Heart left ventricle (tissue), 16 donors: ENCODE measurements around the gene BRWD1. TPM values are rescaled to one million over a fixed set of nuclear protein-coding genes. Genes with fewer than 3 reads are reported as not detected.
A peak's percentile ranks its signal among the peaks of the same experiment; 100 is the strongest.

ENCODE experiments used
- ATAC-seq, 4 donors: fragments of 200-7000 bp; cut with Tn5 transposase; one replicate each; pipeline ENCODE4 v1.9.1; 2020 to 2022; ENCODE audit warnings: moderate library complexity in 4 of 4, mild to moderate bottlenecking in 3 of 4, moderate number of reproducible peaks in 1 of 4
- DNase-seq, 5 donors: peaks; one replicate each; pipeline ENCODE4 v3.0.0-alpha.2; 2020
- H3K27ac ChIP-seq, 12 donors: fragments of 200-600 bp; sonication (generic) in 4 of 12; one replicate each; pipeline versions ENCODE4 v1.5.0 to v1.8.0; 2016 to 2022; ENCODE audit warnings: mild to moderate bottlenecking in 2 of 12
- H3K27me3 ChIP-seq, 9 donors: fragments of 200-600 bp; sonication (generic) in 2 of 9; one replicate each; pipeline versions ENCODE4 v1.5.1 to v1.8.0; 2016 to 2022; ENCODE audit warnings: mild to moderate bottlenecking in 3 of 9
- H3K36me3 ChIP-seq, 9 donors: fragments of 200-600 bp; sonication (generic) in 2 of 9; one replicate each; pipeline versions ENCODE4 v1.5.0 to v1.8.0; 2018 to 2022; ENCODE audit warnings: mild to moderate bottlenecking in 2 of 9
- H3K4me1 ChIP-seq, 12 donors: fragments of 200-600 bp; sonication (generic) in 4 of 12; one replicate each; pipeline versions ENCODE4 v1.5.0 to v1.8.0; 2016 to 2022; ENCODE audit warnings: mild to moderate bottlenecking in 3 of 12
- H3K4me3 ChIP-seq, 12 donors: fragments of 200-600 bp; sonication (generic) in 4 of 12; one replicate each; pipeline versions ENCODE4 v1.5.0 to v1.8.0; 2017 to 2022; ENCODE audit warnings: mild to moderate bottlenecking in 9 of 12, moderate library complexity in 4 of 12
- H3K9me3 ChIP-seq, 12 donors: fragments of 200-600 bp; sonication (generic) in 4 of 12; one replicate each; pipeline versions ENCODE4 v1.5.0 to v1.8.0; 2016 to 2022; ENCODE audit warnings: mild to moderate bottlenecking in 1 of 12
- CTCF ChIP-seq, 12 donors: fragments of 200-600 bp; sonication (generic) in 4 of 12; IDR thresholded peaks; one replicate each; pipeline versions ENCODE4 v1.5.0 to v1.8.0; 2018 to 2022; ENCODE audit warnings: antibody characterized with exemption in 12 of 12, mild to moderate bottlenecking in 5 of 12
- POLR2A ChIP-seq, 2 donors: fragments of 450-650 bp; IDR thresholded peaks; one replicate each; pipeline ENCODE4 v1.6.1; 2017; ENCODE audit warnings: antibody characterized with exemption in 2 of 2, mild to moderate bottlenecking in 2 of 2, moderate library complexity in 2 of 2
- WGBS, 4 donors: extraction: QIAGEN DNeasy Blood & Tissue Kit in 2 of 4; methylation state at CpG; one replicate each; pipeline versions ENCODE4 v1.1.5 to v1.1.7; 2013 to 2018; 5-methylcytosine and 5-hydroxymethylcytosine counted together
- intact Hi-C, 10 donors: fragments of 100-400 bp; cut with DNase I; formaldehyde crosslinking; loops; one replicate each; pipeline versions ENCODE4 v1.11.1 to v1.14.2; 2022
- polyA plus RNA-seq, 2 donors: library from polyadenylated mRNA; stranded (reverse); fragments of 200-250 nt; gene quantifications; one replicate each; pipeline ENCODE4 v1.2.3, GENCODE V29; 2013
- total RNA-seq, 9 donors: library from RNA; depleted of rRNA in 2 of 9; stranded (reverse); fragments of >200 nt in 2 of 9; fragmentation: NEBNext Ultra II Directional in 3 of 9; extraction: Animal tissue kit (Norgen Biotek cat#: 25700) in 3 of 9; gene quantifications; one replicate each; pipeline versions ENCODE4 v1.1.0 to v1.2.4, GENCODE V29; 2016 to 2023
- donor health status: ischemic (EF 13 %, LVEDD 7.1; RV severe dilation, severe dysfunction).
- donor health status: healthy with polysubstance abuse.
- donor health status: DM: no; HTN: yes; CAD: no.
- donor health status: DM: no; HTN: no; CAD: no.
- donor health status: ischemic (EF 25% LVEDD 6.9; RV normal size, moderate dysfunction).
- donor health status: ischemic (EF 25% LVEDD 5.7; RV mildly dilated, moderate dysfunction).
- donor health status: healthy.
- donor health status: DM: yes; HTN: yes; CAD: no.
- donor health status: ischemic (EF 35%, LVEDD 5.7; RV mildly dilated, moderate dysfunction).
- donor health status: nonischemic (EF 11% LVEDD 7.7; RV severe dilation, severe dysfunction).
- donor health status: DM: yes; HTN: yes; CAD: no.
- donor health status: PGD.
- donor health status: ischemic (EF 29% LVEDD 5.4; RV normal size, mild dysfunction).
- donor health status: nonischemic (EF 23%, LVEDD 6.1; RV moderate dilation, normal function).

The BRWD1 gene
- total and polyA plus RNA-seq, 11 donors = 9.7 to 44.5 (median 32.0) TPM

GRCh38 chr21:39175154-39175553 is 138.3 kb downstream of the BRWD1 start:
- peaks cover 0 to 7% (median 0%) of the 10 kb centered on the region in 12 donors for H3K4me1 ChIP-seq
- peaks cover 0 to 72% (median 44%) of the 10 kb centered on the region in 9 donors for H3K36me3 ChIP-seq
- no peak for ATAC-seq
- H3K4me3 ChIP-seq = no peak overlapping the region
- H3K27me3 ChIP-seq = no peaks in the 10 kb centered on the region
- intact Hi-C loops = no loop called here
- DNase-seq = no peak
- no peaks in the 10 kb centered on the region for H3K9me3 ChIP-seq
- WGBS, 4 donors = 88 to 94% (median 90%) methylated on average over 4 of the region's 4 CpGs
- peak; percentile 39 to 69 (median 50) for TF ChIP-seq CTCF (IDR thresholded peaks at IDR 0.05)
- TF ChIP-seq POLR2A (IDR thresholded peaks at IDR 0.05) = no peak
- no peak overlapping the region for H3K27ac ChIP-seq

GRCh38 chr21:39173716-39174680 is 139.4 kb downstream of the BRWD1 start:
- DNase-seq (no peak), ATAC-seq (no peak)
- no peak overlapping the region for H3K27ac ChIP-seq
- no peak for TF ChIP-seq POLR2A (IDR thresholded peaks at IDR 0.05)
- intact Hi-C loops = no loop called here
- 80 to 87% (median 82%) methylated on average over 3 of the region's 3 CpGs for WGBS, 4 donors
- no peaks in the 10 kb centered on the region for H3K27me3 ChIP-seq
- no peaks in the 10 kb centered on the region for H3K9me3 ChIP-seq
- peaks cover 0 to 7% (median 0%) of the 10 kb centered on the region in 12 donors for H3K4me1 ChIP-seq
- no peak overlapping the region for H3K4me3 ChIP-seq
- peaks cover 0 to 67% (median 36%) of the 10 kb centered on the region in 9 donors for H3K36me3 ChIP-seq

GRCh38 chr21:39169906-39170305 is 143.5 kb downstream of the BRWD1 start:
- Histone ChIP-seq H3K36me3 (peaks cover 0 to 45% (median 23%) of the 10 kb centered on the region in 9 donors), H3K27ac (no peak overlapping the region), H3K4me3 (no peak overlapping the region), H3K4me1 (no peaks in the 10 kb centered on the region), H3K27me3 (no peaks in the 10 kb centered on the region), H3K9me3 (peaks cover 0 to 5% (median under 1%) of the 10 kb centered on the region in 12 donors)
- WGBS, 4 donors = 95 to 99% (median 97%) methylated on average over 5 of the region's 5 CpGs
- intact Hi-C loops = no loop called here
- ATAC-seq = no peak
- no peak for DNase-seq
- TF ChIP-seq POLR2A (IDR thresholded peaks at IDR 0.05) = no peak
- no peak for TF ChIP-seq CTCF (IDR thresholded peaks at IDR 0.05)

DNA sequence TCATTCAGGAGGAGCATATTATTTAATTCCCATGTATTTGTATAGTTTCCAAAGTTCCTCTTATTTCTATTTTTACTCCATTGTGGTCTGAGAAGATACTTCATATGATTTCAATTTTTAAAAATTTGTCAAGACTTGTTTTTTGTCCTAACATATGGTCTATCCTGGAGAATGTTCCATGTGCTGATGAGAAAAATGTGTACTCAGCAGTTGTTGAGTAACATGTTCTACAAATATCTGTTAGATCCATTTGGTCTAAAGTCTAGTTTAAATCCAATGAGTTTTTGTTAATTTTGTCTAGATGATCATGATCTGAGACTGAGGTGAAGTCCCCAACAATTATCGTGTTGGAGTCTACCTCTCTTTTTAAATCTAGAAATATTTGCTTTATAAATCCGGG is 144.6 kb downstream of the BRWD1 start:
- Histone ChIP-seq H3K4me1 (no peaks in the 10 kb centered on the region), H3K27ac (no peak overlapping the region), H3K4me3 (no peak overlapping the region), H3K27me3 (no peaks in the 10 kb centered on the region), H3K36me3 (peaks cover 0 to 37% (median 15%) of the 10 kb centered on the region in 9 donors), H3K9me3 (peaks cover 0 to 13% (median 8%) of the 10 kb centered on the region in 12 donors)
- no peak for TF ChIP-seq POLR2A (IDR thresholded peaks at IDR 0.05)
- no peak for TF ChIP-seq CTCF (IDR thresholded peaks at IDR 0.05)
- no peak for ATAC-seq
- no peak for DNase-seq
- intact Hi-C loops = no loop called here
- 94 to 99% (median 97%) methylated on average over 2 of the region's 2 CpGs for WGBS, 4 donors
